Kidney epithelial cell (primary cell): ENCODE data around the gene PKLR. TPM values are rescaled to one million over a fixed set of nuclear protein-coding genes. Genes with fewer than 3 reads are reported as not detected.
A peak's percentile ranks its signal among the peaks of the same experiment; 100 is the strongest.

Experiments used
- DNase-seq: peaks from one replicate; pipeline ENCODE4 v3.0.0-alpha.2; 2010; ENCODE audit warnings: low read depth
- H3K27me3 ChIP-seq: 2 replicates; pipeline ENCODE4 v1.6.0; 2011; ENCODE audit warnings: low read length; ENCODE audit not compliant: control insufficient read depth, insufficient read depth
- H3K36me3 ChIP-seq: 2 replicates; pipeline ENCODE4 v1.5.1; 2011; ENCODE audit warnings: low read length; ENCODE audit not compliant: control insufficient read depth, insufficient read depth
- H3K4me3 ChIP-seq: 2 replicates; pipeline ENCODE4 v1.5.1; 2011; ENCODE audit warnings: low read depth, mild to moderate bottlenecking, control low read depth, low read length
- CTCF ChIP-seq: IDR thresholded peaks from 2 replicates; pipeline ENCODE4 v1.5.1; 2011; ENCODE audit warnings: mild to moderate bottlenecking, moderate library complexity, low read length, control low read depth, inconsistent platforms; ENCODE audit not compliant: insufficient read depth, poor library complexity, severe bottlenecking
- total RNA-seq: library from RNA; depleted of rRNA; stranded (reverse); fragments of >200 nt; gene quantifications from 2 replicates; pipeline ENCODE4 v1.2.3, GENCODE V29; 2015

Gene PKLR
- total RNA-seq, 1 donor from 2014 or later = not detected

GRCh38 chr1:155308493-155309422, 7.5 kb upstream of the PKLR start, which contains the start of gene FDPS:
Gene FDPS, plus strand, starts transcription at chr1:155308866. Its CDS starts 924 bp downstream, at chr1:155309790.
- peak within 1 kb of the TSS; percentile 84 for H3K4me3 ChIP-seq
- no peak for TF ChIP-seq CTCF
- H3K27me3 ChIP-seq = no peaks in the 10 kb centered on the region

GRCh38 chr1:155307247-155307740, 6.1 kb upstream of the PKLR start:
- no peak for DNase-seq
- H3K27me3 ChIP-seq = no peaks in the 10 kb centered on the region
- no peaks in the 10 kb centered on the region for H3K36me3 ChIP-seq
- peak; percentile 38 for TF ChIP-seq CTCF
- H3K4me3 ChIP-seq = no peak overlapping the region

More at GRCh38 chr1:155308493-155309422, 7.5 kb upstream of the PKLR start, which contains the start of gene FDPS:
- peak; percentile 96 for DNase-seq
- H3K36me3 ChIP-seq = peaks cover 4% of the 10 kb centered on the region

- no peak for TF ChIP-seq CTCF
- Histone ChIP-seq H3K27me3 (no peaks in the 10 kb centered on the region), H3K4me3 (no peak overlapping the region), H3K36me3 (no peaks in the 10 kb centered on the region)
- no peak for DNase-seq
These were observed 4.7 kb upstream of the PKLR start for GRCh38 chr1:155305881-155306391.

- no peaks in the 10 kb centered on the region for H3K36me3 ChIP-seq
- DNase-seq = no peak
- H3K4me3 ChIP-seq = no peak overlapping the region
- no peak for TF ChIP-seq CTCF
- H3K27me3 ChIP-seq = no peaks in the 10 kb centered on the region
These were observed 3.4 kb upstream of the PKLR start for GRCh38 chr1:155304558-155305063.

GRCh38 chr1:155300553-155301329, 497 bp downstream of the PKLR start:
- DNase-seq = no peak
- Histone ChIP-seq H3K27me3 (peaks cover 9% of the 10 kb centered on the region), H3K4me3 (no peak overlapping the region), H3K36me3 (no peaks in the 10 kb centered on the region)
- TF ChIP-seq CTCF = no peak
